Endodermal cell (in vitro differentiated cells): ENCODE data around the gene ZNF213. TPM values are rescaled to one million over a fixed set of nuclear protein-coding genes. Genes with fewer than 3 reads are reported as not detected.
"Not testable (repeated sequence)": the region's sequence is repeated elsewhere in the genome, so short reads cannot be mapped to it uniquely, and the experiment has no call there.

Experiments
- DNase-seq: peaks from one replicate; pipeline ENCODE4 v3.0.0-alpha.2; 2017
- H3K27ac ChIP-seq: 2 replicates; pipeline ENCODE4 v1.5.1; 2013; ENCODE audit warnings: mild to moderate bottlenecking, low read depth, low read length, moderate library complexity
- H3K27me3 ChIP-seq: 2 replicates; pipeline ENCODE4 v1.6.1; 2013; ENCODE audit warnings: mild to moderate bottlenecking, low read length, moderate library complexity; ENCODE audit not compliant: insufficient read depth, control insufficient read depth, poor library complexity, severe bottlenecking
- H3K36me3 ChIP-seq: 2 replicates; pipeline ENCODE4 v1.7.0; 2013; ENCODE audit warnings: mild to moderate bottlenecking, low read length, moderate library complexity; ENCODE audit not compliant: control insufficient read depth, insufficient read depth
- H3K4me1 ChIP-seq: one replicate; pipeline ENCODE4 v1.7.0; 2013; ENCODE audit warnings: low read length; ENCODE audit not compliant: control insufficient read depth, insufficient read depth
- H3K4me3 ChIP-seq: 2 replicates; pipeline ENCODE4 v1.5.1; 2013; ENCODE audit warnings: mild to moderate bottlenecking, low read length, moderate library complexity
- H3K9ac ChIP-seq: 2 replicates; pipeline ENCODE4 v1.6.1; 2013; ENCODE audit warnings: mild to moderate bottlenecking, low read length, moderate library complexity; ENCODE audit not compliant: poor library complexity, severe bottlenecking; ENCODE audit errors: extremely low read depth
- H3K9me3 ChIP-seq: 2 replicates; pipeline ENCODE4 v1.6.1; 2013; ENCODE audit warnings: mild to moderate bottlenecking, low read length, moderate library complexity; ENCODE audit not compliant: control insufficient read depth
- H3K27ac Mint-ChIP-seq: 2 replicates; pipeline ENCODE4 v1.8.0; 2020; ENCODE audit warnings: mixed read lengths
- H3K27me3 Mint-ChIP-seq: 2 replicates; pipeline ENCODE4 v1.8.0; 2021; ENCODE audit warnings: mild to moderate bottlenecking, mixed read lengths; ENCODE audit not compliant: insufficient read depth
- H3K36me3 Mint-ChIP-seq: 2 replicates; pipeline ENCODE4 v1.8.0; 2020; ENCODE audit warnings: low read depth, mixed read lengths
- H3K4me1 Mint-ChIP-seq: 2 replicates; pipeline ENCODE4 v1.8.0; 2020; ENCODE audit warnings: mixed read lengths
- H3K4me3 Mint-ChIP-seq: 2 replicates; pipeline ENCODE4 v1.8.0; 2020; ENCODE audit warnings: mild to moderate bottlenecking, moderate library complexity, mixed read lengths
- H3K9me3 Mint-ChIP-seq: 2 replicates; pipeline ENCODE4 v1.8.0; 2020; ENCODE audit warnings: mild to moderate bottlenecking, mixed read lengths
- WGBS, 2 experiments: methylation state at CpG; one replicate each; pipeline versions ENCODE4 v1.1.5 to v1.1.7; 2013; ENCODE audit warnings: missing lambda C conversion rate in 2 of 2, mixed read lengths in 1 of 2; ENCODE audit not compliant: insufficient coverage in 1 of 2, insufficient read length in 1 of 2; 5-methylcytosine and 5-hydroxymethylcytosine counted together
- total RNA-seq, 2 donors: library from RNA; stranded (reverse); fragmentation: NEBNext Ultra II Directional in 1 of 2; extraction: Animal tissue kit (Norgen Biotek cat#: 25700) in 1 of 2; gene quantifications; 2 replicates in 1 of 2; 3 replicates in 1 of 2; pipeline ENCODE4 v1.2.1, GENCODE V29; 2021
- TF ChIP-seq, protein P1 (sequence below): fragments of 200-600 bp; sonication (generic); conservative IDR thresholded peaks from 2 replicates; pipeline ENCODE4 v1.5.0; 2021; ENCODE audit warnings: antibody characterized with exemption, mild to moderate bottlenecking

Gene ZNF213
- total RNA-seq, 2 donors from 2014 or later: 5.1 to 6.3 TPM

DNA sequence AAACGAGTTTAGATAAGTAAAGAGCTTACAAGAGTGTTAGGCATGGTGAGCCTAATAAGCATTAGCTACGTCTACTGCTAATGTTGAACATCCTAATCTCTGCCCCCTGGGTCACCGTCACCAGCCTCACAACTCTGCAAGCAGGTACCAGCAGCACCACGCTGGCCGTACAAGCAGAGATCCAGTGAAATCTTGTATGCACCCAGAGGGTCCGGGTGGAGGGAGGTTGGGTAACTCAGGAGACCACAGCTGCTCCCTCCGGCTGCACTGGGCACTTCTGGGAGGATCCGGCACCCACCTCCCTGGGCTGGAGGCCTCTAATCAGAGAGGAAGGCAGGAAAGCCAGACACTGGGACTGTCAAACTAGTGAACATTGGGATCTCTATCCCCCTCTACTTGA is 44.8 kb downstream of the ZNF213 start:
- Histone ChIP-seq H3K27ac (no peak overlapping the region), H3K9me3 (no peaks in the 10 kb centered on the region), H3K9ac (no peak overlapping the region), H3K4me1 (peaks cover 2% of the 10 kb centered on the region), H3K4me3 (no peak overlapping the region), H3K27me3 (peaks cover 90% of the 10 kb centered on the region), H3K36me3 (no peaks in the 10 kb centered on the region)
- DNase-seq: no peak
- Mint-ChIP-seq H3K4me3 (no peak overlapping the region), H3K27me3 (peaks cover 93% of the 10 kb centered on the region), H3K4me1 (peaks cover 2% of the 10 kb centered on the region), H3K36me3 (no peaks in the 10 kb centered on the region), H3K9me3 (no peaks in the 10 kb centered on the region), H3K27ac (no peak overlapping the region)
- TF ChIP-seq, protein P1, sequence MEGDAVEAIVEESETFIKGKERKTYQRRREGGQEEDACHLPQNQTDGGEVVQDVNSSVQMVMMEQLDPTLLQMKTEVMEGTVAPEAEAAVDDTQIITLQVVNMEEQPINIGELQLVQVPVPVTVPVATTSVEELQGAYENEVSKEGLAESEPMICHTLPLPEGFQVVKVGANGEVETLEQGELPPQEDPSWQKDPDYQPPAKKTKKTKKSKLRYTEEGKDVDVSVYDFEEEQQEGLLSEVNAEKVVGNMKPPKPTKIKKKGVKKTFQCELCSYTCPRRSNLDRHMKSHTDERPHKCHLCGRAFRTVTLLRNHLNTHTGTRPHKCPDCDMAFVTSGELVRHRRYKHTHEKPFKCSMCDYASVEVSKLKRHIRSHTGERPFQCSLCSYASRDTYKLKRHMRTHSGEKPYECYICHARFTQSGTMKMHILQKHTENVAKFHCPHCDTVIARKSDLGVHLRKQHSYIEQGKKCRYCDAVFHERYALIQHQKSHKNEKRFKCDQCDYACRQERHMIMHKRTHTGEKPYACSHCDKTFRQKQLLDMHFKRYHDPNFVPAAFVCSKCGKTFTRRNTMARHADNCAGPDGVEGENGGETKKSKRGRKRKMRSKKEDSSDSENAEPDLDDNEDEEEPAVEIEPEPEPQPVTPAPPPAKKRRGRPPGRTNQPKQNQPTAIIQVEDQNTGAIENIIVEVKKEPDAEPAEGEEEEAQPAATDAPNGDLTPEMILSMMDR: no peak
- 78 to 80% methylated on average over 6 to 8 of the region's 8 CpGs for WGBS, 2 experiments

DNA sequence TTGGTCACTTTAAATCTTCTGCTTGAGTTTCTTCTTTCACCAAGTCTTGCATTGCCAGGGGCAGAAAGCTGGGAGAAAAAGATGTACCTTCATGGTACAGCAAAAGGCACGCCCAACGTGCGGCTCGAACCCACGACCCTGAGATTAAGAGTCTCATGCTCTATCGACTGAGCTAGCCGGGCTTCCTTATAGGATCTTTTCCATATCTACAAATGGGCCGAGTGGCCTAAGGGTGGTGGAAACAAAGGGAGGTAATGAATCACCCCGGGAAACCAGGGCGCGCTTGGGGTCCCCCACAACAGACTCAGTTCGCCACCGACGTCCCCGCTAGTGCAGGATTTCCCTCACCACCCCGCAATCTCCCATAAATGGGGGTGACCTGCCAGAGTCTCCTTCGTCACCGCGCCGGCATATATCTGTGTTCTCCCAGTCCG is 45.6 kb downstream of the ZNF213 start:
- Mint-ChIP-seq H3K27ac (no peak overlapping the region), H3K4me3 (peak overlapping the region; percentile 66)

DNA sequence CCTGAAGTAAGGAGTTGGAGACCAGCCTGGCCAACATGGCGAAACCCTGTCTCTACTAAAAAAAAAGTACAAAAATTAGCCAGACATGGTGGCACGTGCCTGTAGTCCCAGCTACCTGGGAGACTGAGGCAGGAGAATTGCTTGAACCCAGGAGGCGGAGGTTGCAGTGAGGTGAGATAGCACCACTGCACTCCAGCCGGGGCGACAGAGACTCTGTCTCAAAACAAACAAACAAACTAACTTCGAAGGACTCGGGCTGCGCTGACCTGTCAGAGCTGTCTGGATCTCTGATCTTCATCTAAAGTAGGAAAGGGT is 47.4 kb downstream of the ZNF213 start:
- not testable (repeated sequence) for H3K27ac ChIP-seq, H3K4me1 ChIP-seq, H3K4me1 Mint-ChIP-seq, H3K36me3 ChIP-seq, H3K9me3 Mint-ChIP-seq, H3K27ac Mint-ChIP-seq, H3K9me3 ChIP-seq, H3K36me3 Mint-ChIP-seq, DNase-seq, H3K9ac ChIP-seq
- peak overlapping the region; percentile 78 for H3K4me3 Mint-ChIP-seq
- Histone ChIP-seq H3K27me3 (peaks cover 76% of the 10 kb centered on the region), H3K4me3 (peak overlapping the region; percentile 92)
- peaks cover 85% of the 10 kb centered on the region for H3K27me3 Mint-ChIP-seq
- WGBS, 2 experiments: 35 to 50% methylated on average over 5 to 8 of the region's 8 CpGs

More for the DNA sequence above, 45.6 kb downstream of the ZNF213 start:
- Histone ChIP-seq H3K27ac (no peak overlapping the region), H3K36me3 (no peaks in the 10 kb centered on the region), H3K27me3 (peaks cover 82% of the 10 kb centered on the region), H3K4me3 (peak overlapping the region; percentile 17), H3K9me3 (no peaks in the 10 kb centered on the region), H3K9ac (no peak overlapping the region), H3K4me1 (no peaks in the 10 kb centered on the region)
- H3K9me3 Mint-ChIP-seq: no peaks in the 10 kb centered on the region
- DNase-seq: peak; percentile 89
- H3K27me3 Mint-ChIP-seq: peaks cover 87% of the 10 kb centered on the region
- TF ChIP-seq, protein P1: no peak
- no peaks in the 10 kb centered on the region for H3K36me3 Mint-ChIP-seq
- WGBS, 2 experiments: 33 to 42% methylated on average over 13 to 21 of the region's 21 CpGs
- H3K4me1 Mint-ChIP-seq: peaks cover 2% of the 10 kb centered on the region
